K562 (cell line): ENCODE data around the gene DLGAP3. TPM values are rescaled to one million over a fixed set of nuclear protein-coding genes. Genes with fewer than 3 reads are reported as not detected.

Experiments used
- ATAC-seq: fragments of 200-7000 bp; cut with Tn5 transposase; 3 replicates; pipeline ENCODE4 v1.9.1; 2020; ENCODE audit warnings: moderate library complexity
- BruUV-seq: library from RNA; stranded (reverse); fragments of 400-500 nt; replicated peaks from 2 replicates; lab custom pipeline; 2021; lab: Mats Ljungman, UMichigan
- CTCF ChIA-PET: fragments of 300-600 bp; formaldehyde crosslinking; extraction: SDS; loops from one replicate; lab custom pipeline; 2021; ENCODE audit warnings: low intra/inter-chr PET ratio; lab: Yijun Ruan, JAX
- POLR2A ChIA-PET: fragments of 300-600, 350-650 bp; sonication (Branson Sonifier 250); formaldehyde crosslinking; extraction: SDS; loops from one replicate; lab custom pipeline; 2021; ENCODE audit warnings: antibody characterized with exemption, inconsistent platforms; lab: Yijun Ruan, JAX
- DNase-seq, 4 experiments: peaks; one replicate each; pipeline versions ENCODE4 v3.0.0 to v3.0.0-alpha.2; 2011 to 2018; ENCODE audit warnings: low spot score in 3 of 4, mixed read lengths in 3 of 4; ENCODE audit errors: extremely low read depth in 1 of 4
- FAIRE-seq: peaks from 2 replicates; lab custom pipeline; 2011; peaks lifted over from hg19 to GRCh38; lab: Jason Lieb, UNC
- H2AFZ ChIP-seq: 2 replicates; pipeline ENCODE4 v1.6.0; 2011; ENCODE audit warnings: low read depth, low read length, control low read depth, inconsistent platforms
- H3K27ac ChIP-seq: fragments of 200-600 bp; 3 replicates; pipeline ENCODE4 v1.8.0; 2011; ENCODE audit warnings: low read depth, mild to moderate bottlenecking, control low read depth, inconsistent platforms, low read length, moderate library complexity, mixed read lengths; ENCODE audit errors: extremely low read depth
- H3K27me3 ChIP-seq, 2 experiments: fragments of 300-600 bp in 1 of 2; 2 replicates in 1 of 2; 3 replicates in 1 of 2; pipeline versions ENCODE4 v1.6.0 to v1.8.0; 2011; ENCODE audit warnings: inconsistent platforms in 2 of 2, low read length in 2 of 2, mild to moderate bottlenecking in 1 of 2, mixed read lengths in 1 of 2, moderate library complexity in 1 of 2; ENCODE audit not compliant: control insufficient read depth in 2 of 2, insufficient read depth in 2 of 2
- H3K36me3 ChIP-seq: fragments of 300-600 bp; 3 replicates; pipeline ENCODE4 v1.8.0; 2011; ENCODE audit warnings: mild to moderate bottlenecking, low read length, inconsistent platforms; ENCODE audit not compliant: control insufficient read depth, insufficient read depth
- H3K4me1 ChIP-seq, 2 experiments: fragments of 200-600 bp in 1 of 2; replicated peaks in 1 of 2; 2 replicates in 1 of 2; 3 replicates in 1 of 2; pipeline versions ENCODE4 v1.5.1 to v1.8.0; 2011; ENCODE audit warnings: inconsistent platforms in 2 of 2, low read length in 2 of 2, mild to moderate bottlenecking in 1 of 2, mixed read lengths in 1 of 2, moderate library complexity in 1 of 2; ENCODE audit not compliant: control insufficient read depth in 2 of 2, insufficient read depth in 2 of 2
- H3K4me2 ChIP-seq: 2 replicates; pipeline ENCODE4 v1.6.1; 2011; ENCODE audit warnings: low read length, control low read depth, inconsistent platforms, mixed read lengths; ENCODE audit not compliant: insufficient read depth
- H3K4me3 ChIP-seq: fragments of 200-600 bp; sonication (generic), shearing (Covaris generic); 2 replicates; pipeline ENCODE4 v1.5.1; 2016; ENCODE audit warnings: control low read depth, inconsistent platforms
- H3K79me2 ChIP-seq: fragments of 200-600 bp; 3 replicates; pipeline ENCODE4 v1.8.0; 2011; ENCODE audit warnings: low read length, inconsistent platforms; ENCODE audit not compliant: control insufficient read depth, insufficient read depth
- H3K9ac ChIP-seq, 2 experiments: 2 replicates each; pipeline versions ENCODE4 v1.6.0 to v1.6.1; 2011; ENCODE audit warnings: low read depth in 2 of 2, low read length in 2 of 2, control low read depth in 1 of 2, inconsistent platforms in 1 of 2, mild to moderate bottlenecking in 1 of 2, mixed read lengths in 1 of 2; ENCODE audit not compliant: insufficient read depth in 1 of 2
- H3K9me1 ChIP-seq: one replicate; pipeline ENCODE4 v1.6.0; 2011; ENCODE audit warnings: inconsistent platforms, mild to moderate bottlenecking, low read length, moderate library complexity; ENCODE audit not compliant: control insufficient read depth, insufficient read depth
- H3K9me3 ChIP-seq: replicated peaks from 2 replicates; pipeline ENCODE4 v1.5.1; 2011; ENCODE audit warnings: low read depth, low read length, inconsistent platforms; ENCODE audit not compliant: control insufficient read depth, insufficient read depth
- H4K20me1 ChIP-seq: replicated peaks from 2 replicates; pipeline ENCODE4 v1.6.1; 2011; ENCODE audit warnings: low read length, inconsistent platforms, mixed read lengths; ENCODE audit not compliant: control insufficient read depth, insufficient read depth
- HCFC1 ChIP-seq: IDR thresholded peaks from 2 replicates; pipeline ENCODE4 v1.6.1; 2012; ENCODE audit warnings: low read depth, low read length, improper control_type of control experiment
- HNRNPL ChIP-seq: fragments of 200-400 bp; formaldehyde crosslinking; IDR thresholded peaks from 2 replicates; pipeline ENCODE4 v1.6.1; 2017; ENCODE audit warnings: low read depth, mild to moderate bottlenecking, low read length
- SPI1 ChIP-seq: IDR thresholded peaks from 2 replicates; pipeline ENCODE4 v1.6.1; 2011; ENCODE audit warnings: low read depth, low read length, control low read depth, borderline replicate concordance
- ZBTB33 ChIP-seq: sonication (generic); formaldehyde crosslinking; IDR thresholded peaks from 2 replicates; pipeline ENCODE4 v1.8.1; 2023; ENCODE audit warnings: mild to moderate bottlenecking, missing genetic modification reagents
- ZNF655 ChIP-seq: fragments of 250-450 bp; sonication (Bioruptor Pico); IDR thresholded peaks from 2 replicates; pipeline ENCODE4 v1.5.0; 2021
- WGBS: fragments of 100-300 bp; shearing (Covaris generic); methylation state at CpG from one replicate; pipeline ENCODE4 v1.1.6; 2016; ENCODE audit warnings: low coverage, mixed read lengths; ENCODE audit not compliant: insufficient coverage; ENCODE audit errors: missing lambda C conversion rate; 5-methylcytosine and 5-hydroxymethylcytosine counted together
- in situ Hi-C: fragments of 300-500 bp; cut with MboI; formaldehyde crosslinking; loops from 4 replicates; pipeline ENCODE4 v1.15.0; 2018; ENCODE audit warnings: inconsistent platforms, mixed read lengths
- intact Hi-C: fragments of 100-400 bp; cut with micrococcal nuclease; formaldehyde crosslinking; loops from 2 replicates; pipeline ENCODE4 v1.14.2; 2022
- polyA plus RNA-seq, 8 experiments: library from polyadenylated mRNA; depleted of rRNA in 4 of 8; stranded (reverse) in 5 of 8; unstranded in 3 of 8; fragments of >200 nt; fragmentation: Nextera tagmentation in 2 of 8; fragmentation: Illumina TruSeq in 1 of 8; extraction: Ambion mirVana in 2 of 8; extraction: Trizol in 1 of 8; gene quantifications; 2 replicates each; pipeline versions ENCODE4 v1.2.1 to v1.2.3, GENCODE V29; 2011 to 2014; ENCODE audit warnings: inconsistent platforms in 1 of 8, missing spikeins in 1 of 8
- total RNA-seq, 7 experiments: library from RNA; depleted of rRNA in 6 of 7; stranded (reverse); fragments of >200 nt in 6 of 7; fragmentation: Illumina TruSeq in 2 of 7; extraction: Trizol in 2 of 7; gene quantifications; 2 replicates each; pipeline versions ENCODE4 v1.2.1 to v1.2.3, GENCODE V29; 2011 to 2021; ENCODE audit warnings: low replicate concordance in 1 of 7
- TF ChIP-seq, protein P1 (sequence below): fragments of 450-650 bp; formaldehyde crosslinking; IDR thresholded peaks from 2 replicates; pipeline ENCODE4 v1.4.0; 2022; ENCODE audit warnings: missing genetic modification characterization

DLGAP3 gene
- total and polyA plus RNA-seq, 9 of the 15 experiments (the other 6 are each of a cell fraction or from before 2014, with no cell fraction given), result 0.01 to 0.16 (median 0.07) TPM; not detected in 6

GRCh38 chr1:34930702-34931071, 1.2 kb upstream of the DLGAP3 start (continued):
- TF ChIP-seq ZNF655 (CRISPR knock-in tag) (no peak), HCFC1 (no peak)
- TF ChIP-seq, protein P1, sequence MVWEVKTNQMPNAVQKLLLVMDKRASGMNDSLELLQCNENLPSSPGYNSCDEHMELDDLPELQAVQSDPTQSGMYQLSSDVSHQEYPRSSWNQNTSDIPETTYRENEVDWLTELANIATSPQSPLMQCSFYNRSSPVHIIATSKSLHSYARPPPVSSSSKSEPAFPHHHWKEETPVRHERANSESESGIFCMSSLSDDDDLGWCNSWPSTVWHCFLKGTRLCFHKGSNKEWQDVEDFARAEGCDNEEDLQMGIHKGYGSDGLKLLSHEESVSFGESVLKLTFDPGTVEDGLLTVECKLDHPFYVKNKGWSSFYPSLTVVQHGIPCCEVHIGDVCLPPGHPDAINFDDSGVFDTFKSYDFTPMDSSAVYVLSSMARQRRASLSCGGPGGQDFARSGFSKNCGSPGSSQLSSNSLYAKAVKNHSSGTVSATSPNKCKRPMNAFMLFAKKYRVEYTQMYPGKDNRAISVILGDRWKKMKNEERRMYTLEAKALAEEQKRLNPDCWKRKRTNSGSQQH (CRISPR knock-in tag), result no peak

DNA sequence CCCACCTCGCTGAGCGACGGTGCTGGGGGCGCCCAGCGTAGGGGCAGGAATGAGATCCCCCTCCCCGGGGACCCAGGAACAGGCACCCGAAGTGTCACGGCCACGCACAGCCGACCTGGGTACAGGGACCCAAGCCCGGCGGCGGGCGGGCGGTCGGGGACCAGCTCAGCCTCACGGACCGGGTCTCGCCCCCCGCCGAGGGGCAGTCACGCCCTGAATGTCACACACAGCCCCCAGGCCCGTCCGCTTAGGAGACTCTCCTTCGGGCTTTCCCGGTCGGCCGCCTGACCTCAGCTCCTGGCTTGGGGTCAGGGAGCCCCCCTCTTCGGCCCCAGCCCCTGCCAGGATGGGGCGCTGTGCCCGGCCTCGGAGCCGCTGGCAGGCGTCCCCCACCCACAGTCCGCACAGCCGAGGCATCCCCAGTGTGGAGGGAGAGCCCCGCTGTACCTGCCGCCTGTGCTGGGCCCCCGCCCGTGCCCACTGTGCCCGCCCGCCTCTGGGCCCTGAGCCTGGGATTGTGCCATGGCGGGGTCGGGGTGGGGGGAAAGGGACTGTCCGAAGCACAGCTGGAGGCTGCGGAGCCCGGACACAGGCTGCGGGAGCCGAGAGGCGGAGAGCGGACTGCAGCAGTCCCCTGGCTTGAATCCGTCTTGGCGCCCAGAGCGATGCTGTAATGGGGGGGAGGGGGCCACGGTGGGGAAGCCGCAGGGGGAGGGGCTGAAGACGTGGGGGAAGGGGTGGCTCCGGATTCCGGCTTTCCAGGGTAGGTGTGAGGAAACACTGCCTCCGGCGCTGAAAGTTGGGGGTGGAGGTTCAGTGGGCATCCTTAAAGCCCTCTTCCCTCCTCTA, 627 bp upstream of the DLGAP3 start:
- FAIRE-seq (no peak), DNase-seq (no peak), ATAC-seq (no peak)
- no peaks in the 10 kb centered on the region for H3K9me3 ChIP-seq
- ChIA-PET CTCF (interaction anchor here (0.6 kb wide), 1 partner anchor 19 kb away, joined by 7 read pairs; no protein-coding TSS in a partner anchor), POLR2A (no interaction called here)
- H3K4me2 ChIP-seq, result no peak overlapping the region
- peak overlapping the region; percentile 29; the same call in 1 of the 2 replicates for H3K4me3 ChIP-seq
- intact Hi-C loops, result no loop called here
- peaks cover 3% of the 10 kb centered on the region for H3K9me1 ChIP-seq
- H3K9ac ChIP-seq, result no peak overlapping the region
- in situ Hi-C loops, result no loop called here
- no peak overlapping the region for H2AFZ ChIP-seq
- 41% methylated on average over 35 of the region's 61 CpGs for WGBS
- no peaks in the 10 kb centered on the region for H3K79me2 ChIP-seq
- H3K36me3 ChIP-seq, result no peaks in the 10 kb centered on the region; the same call in 2 of the 3 replicates
- TF ChIP-seq SPI1 (no peak), HNRNPL (0 out of 2 replicates have a peak, but pooled peaks have one; percentile 26), ZBTB33 (CRISPR knock-in tag) (0 out of 2 replicates have a peak, but pooled peaks have one; percentile 31)
- H3K27ac ChIP-seq, result no peak overlapping the region
- peaks cover 15% of the 10 kb centered on the region for H4K20me1 ChIP-seq
- H3K27me3 ChIP-seq, result peaks cover 28 to 47% of the 10 kb centered on the region in 2 experiments
- H3K4me1 ChIP-seq, result peaks cover 4 to 18% of the 10 kb centered on the region in 2 experiments; a peak in 3 of 5 replicates
- no TSS peak for BruUV-seq
